GM19239 (cell line): Measurements from ENCODE around the gene PTPRG.
A peak's percentile ranks its signal among the peaks of the same experiment; 100 is the strongest.
"Not testable (repeated sequence)": the region's sequence is repeated elsewhere in the genome, so short reads cannot be mapped to it uniquely, and the experiment has no call there.

ENCODE experiments used
- DNase-seq: peaks from one replicate; pipeline ENCODE4 v3.0.0; 2011; ENCODE audit warnings: low spot score; ENCODE audit not compliant: insufficient read length
- FAIRE-seq: peaks from 2 replicates; lab custom pipeline; 2011; peaks lifted over from hg19 to GRCh38; lab: Jason Lieb, UNC

PTPRG gene

DNA sequence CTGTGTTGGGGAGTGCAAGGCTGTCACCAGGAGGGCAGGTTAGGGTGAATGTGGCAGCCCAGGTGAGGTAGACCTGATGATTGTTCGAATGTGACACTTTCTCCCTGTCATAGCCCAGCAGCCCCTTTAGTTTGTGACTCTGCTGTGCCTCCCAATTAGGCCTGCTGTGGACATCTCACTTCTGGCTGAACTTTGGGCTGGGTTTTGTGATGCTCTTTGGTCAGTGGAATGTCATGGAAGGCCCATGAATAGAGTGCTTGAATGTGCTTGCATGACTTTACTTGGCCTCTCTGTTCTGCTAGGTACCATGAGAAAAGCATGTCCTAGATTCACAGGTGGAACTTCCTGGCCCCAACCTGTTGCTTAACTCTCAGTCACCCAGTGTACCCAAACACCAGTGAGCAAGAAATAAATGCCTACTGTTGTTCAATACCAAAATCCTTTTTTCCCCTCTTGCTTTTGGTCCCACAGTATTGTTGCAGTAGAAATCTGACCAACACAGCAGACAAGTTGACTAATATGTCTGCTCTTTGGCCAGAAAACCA is 249.7 kb downstream of the PTPRG start:
- FAIRE-seq (no peak), DNase-seq (no peak)

DNA sequence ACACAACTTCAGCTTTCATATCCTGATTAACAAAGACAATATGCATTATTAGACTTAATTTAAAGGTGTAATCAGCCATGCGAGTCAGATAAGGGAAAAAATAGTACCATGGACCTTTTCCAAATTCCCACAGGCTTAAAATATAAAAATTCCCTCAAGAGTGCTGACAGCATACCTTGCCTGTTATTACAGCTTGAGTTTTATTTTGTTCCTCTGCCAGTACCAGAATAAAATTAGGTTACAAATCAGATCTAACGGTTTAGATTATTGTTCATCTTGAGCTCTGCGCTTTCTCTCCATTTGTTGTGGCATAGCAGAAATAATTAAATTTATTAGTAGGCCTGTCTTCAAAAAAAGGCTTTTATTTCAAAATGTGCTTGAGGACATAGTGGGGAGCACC is 250.3 kb downstream of the PTPRG start:
- FAIRE-seq (no peak), DNase-seq (no peak)

DNA sequence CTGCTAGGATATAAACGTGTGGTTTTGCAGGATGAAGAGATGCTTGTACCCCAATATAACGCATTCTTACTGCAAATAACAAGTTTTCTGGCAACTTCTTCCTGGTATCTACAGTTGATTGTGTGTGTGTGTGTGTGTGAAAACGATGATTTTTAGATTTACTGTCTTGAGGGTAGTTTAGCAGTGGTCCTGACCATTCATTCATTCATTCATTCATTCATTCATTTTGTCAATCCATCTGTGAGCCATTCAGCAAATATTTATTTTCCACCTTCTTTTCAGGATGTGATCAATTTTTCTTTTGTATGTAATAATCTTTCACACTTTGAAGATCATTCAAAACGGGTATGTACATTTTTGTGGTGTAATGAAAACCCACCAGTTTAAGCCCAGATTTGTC is 250.7 kb downstream of the PTPRG start:
- no peak for FAIRE-seq
- DNase-seq = no peak

DNA sequence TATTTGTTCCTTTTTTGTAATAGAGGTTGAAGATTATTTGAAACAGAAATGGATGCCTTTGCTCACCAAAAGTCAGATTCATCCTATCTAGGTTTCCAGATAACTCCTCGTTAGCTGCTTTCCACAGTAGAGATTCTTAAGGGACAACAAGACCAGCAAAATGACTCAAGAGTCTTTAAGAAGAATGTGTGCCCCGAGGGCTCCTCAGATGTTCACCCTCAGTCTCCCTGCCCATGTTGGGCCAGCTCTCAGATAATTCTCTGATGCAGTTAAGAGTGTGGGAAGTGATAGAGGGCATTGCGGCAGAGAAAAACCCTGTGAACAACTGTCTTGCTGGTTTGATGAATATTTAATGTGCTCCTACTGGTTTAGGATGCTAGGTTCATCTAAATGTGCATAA is 251.1 kb downstream of the PTPRG start:
- no peak for FAIRE-seq
- no peak for DNase-seq

DNA sequence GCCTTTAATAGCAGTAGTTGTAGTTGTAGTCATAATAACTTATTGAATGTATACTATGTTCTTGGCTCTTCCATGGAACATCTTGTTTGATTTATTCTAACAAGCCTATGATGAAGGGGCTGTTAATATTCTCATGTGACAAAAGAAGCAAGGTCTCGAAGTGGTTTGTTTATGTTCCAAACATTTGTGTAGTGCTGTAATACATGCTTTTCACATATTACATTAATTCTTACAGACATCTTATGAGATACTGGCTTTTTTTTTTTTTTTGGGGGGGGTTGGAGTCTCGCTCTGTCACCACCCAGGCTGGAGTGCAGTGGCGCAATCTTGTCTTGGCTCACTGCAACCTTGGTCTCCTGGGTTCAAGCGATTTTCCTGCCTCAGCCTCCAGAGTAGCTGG is 252.3 kb downstream of the PTPRG start:
- FAIRE-seq (no peak), DNase-seq (no peak)

DNA sequence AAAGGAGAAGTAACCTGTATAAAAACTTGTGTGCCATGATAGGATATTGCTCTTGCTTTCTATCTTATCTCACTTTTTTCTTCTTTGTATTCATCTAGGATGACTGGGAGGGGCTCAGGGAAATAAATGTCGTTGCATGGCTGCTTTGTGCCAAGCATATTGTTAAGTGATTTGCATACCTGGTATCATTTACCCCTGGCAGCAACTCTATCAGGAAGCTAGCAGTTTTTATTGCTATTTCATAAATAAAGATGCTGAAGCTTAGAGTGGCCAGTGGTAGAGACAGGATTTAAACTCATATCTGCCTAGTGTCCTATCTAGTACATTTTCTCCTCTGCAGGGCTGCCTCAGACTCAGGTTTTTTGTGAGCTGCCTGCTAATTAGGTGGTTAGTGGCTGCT is 253.3 kb downstream of the PTPRG start:
- FAIRE-seq (no peak), DNase-seq (no peak)

DNA sequence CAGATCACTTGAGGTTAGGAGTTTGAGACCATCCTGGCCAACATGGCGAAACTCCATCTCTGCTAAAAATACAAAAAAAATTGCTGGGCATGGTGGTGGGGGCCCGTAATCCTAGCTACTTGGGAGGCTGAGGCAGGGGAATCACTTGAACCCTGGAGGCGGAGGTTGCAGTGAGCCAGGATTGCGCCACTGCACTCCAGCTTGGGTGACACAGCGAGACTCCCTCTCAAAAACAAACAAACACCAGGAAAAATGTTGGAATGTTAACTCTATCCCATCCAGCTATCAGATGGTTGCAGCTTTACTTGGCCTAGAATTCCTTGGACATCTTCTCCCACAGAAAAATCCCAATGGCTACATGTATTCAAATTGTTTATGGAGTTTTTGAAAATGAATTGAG is 254.9 kb downstream of the PTPRG start:
- not testable (repeated sequence) for FAIRE-seq, DNase-seq

DNA sequence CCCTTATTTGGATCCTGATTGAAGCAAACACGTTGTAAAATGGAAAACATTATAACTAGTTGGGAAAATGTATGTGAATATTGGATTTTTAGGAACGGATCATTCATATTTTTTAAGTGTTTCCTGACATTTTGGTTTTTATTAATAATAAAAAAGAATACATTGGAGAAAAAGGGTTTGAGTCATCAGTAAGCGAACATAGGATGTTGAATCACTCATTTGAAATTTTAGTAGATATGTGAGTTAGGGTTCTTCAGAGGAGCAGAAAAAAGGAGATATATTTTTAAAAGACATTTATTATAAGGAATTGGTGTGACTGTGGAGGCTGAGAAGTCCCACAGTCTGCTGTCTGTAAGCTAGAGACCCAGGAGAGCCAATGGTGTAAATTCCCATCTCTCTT is 258.5 kb downstream of the PTPRG start:
- FAIRE-seq (no peak), DNase-seq (no peak)

DNA sequence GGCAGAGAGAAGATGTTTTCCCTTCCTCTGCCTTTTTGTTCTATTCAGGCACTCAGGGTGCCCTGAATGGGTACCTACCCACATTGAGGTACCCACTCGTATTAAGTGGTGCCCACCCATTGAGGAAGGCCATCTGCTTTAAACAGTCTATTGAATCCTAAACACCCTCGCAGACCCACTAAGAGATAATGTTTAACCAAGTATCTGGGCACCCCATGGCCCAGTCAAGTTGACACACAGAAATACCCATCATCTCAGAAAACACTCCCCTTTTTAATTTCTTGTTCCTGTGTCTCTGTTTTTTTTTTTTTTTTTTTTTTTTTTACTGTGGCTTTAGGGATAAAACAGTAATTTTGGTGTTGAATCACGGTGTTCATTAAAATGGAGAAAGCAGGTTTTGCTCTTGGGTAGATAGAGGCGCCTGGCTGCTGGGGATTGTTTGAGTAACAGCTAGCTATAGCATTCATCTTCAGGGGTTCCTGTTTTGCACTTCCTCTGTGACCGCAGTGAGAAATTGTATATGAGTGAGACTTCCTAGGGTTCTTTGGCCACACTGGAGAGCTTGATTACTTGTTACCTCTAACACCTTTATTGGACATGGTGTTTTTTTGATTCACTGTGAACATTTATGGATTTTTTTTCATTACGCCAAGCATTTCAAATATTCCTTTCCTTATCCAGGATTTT is 259.1 kb downstream of the PTPRG start:
- FAIRE-seq (no peak), DNase-seq (peak; percentile 8)

DNA sequence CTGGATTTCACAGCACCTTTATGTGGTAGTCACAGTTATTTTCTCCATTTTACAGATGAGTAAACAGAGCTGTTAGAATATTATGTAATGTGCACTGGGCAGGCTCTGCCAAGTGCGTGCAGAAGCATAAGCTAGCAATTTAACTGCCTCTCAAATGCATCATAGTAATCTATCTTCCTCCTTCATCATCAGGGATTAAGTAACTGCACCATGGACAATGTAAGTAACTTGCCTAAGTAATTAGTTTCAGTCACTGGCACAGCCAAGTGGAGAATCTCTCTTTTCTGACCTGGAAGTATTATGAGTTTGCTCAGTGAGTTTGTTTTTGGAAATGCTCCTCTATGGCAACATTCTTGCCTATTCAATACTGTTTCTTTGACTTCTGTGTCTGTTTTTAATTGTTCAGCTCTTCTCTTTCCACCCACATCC is 260.5 kb downstream of the PTPRG start:
- DNase-seq = no peak
- no peak for FAIRE-seq

DNA sequence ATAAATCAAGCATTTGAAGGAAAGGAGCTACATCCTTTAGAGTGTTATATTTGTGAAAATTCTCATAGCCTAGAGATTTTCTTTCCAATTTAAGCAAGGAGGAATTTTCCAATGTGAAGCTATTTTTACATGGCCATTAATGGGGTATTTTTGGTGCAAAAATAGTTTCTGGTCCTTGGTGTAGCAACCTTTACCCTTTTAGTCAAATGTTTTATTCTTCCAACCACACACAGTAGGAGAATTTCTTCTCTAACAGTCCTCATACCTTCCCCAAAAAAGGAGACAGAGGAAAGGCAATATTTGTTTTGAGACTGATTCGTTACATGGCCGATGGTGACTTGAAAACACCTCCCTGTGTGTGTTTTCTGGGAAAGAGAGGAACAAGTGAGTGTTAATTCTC is 261.2 kb downstream of the PTPRG start:
- FAIRE-seq (no peak), DNase-seq (no peak)

DNA sequence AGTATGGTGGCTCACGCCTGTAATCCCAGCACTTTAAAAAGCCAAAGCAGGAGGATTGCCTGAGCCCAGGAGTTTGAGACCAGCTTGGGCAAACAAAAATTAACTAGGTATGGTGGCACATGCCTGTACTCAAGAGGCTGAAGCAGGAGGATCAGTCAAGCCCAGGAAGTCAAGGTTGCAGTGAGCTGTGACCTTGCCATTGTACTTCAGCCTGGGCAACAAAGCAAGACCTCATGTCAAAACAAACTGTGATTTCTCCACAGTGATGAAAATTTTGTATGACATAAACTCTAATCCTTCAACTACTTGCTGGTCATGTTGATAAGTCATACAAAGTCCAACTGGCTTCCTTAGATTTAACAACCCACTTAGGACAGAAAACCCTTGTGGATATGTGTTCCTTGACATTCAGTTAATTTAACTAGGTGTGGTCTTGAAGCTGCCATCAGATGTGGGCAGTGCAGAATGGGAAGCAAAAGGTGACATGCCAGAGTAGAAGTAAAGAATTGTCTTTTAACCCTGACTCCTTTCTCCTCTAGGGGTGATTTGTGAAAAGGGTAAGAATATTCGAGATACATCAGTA is 263.3 kb downstream of the PTPRG start:
- DNase-seq = no peak
- no peak for FAIRE-seq

DNA sequence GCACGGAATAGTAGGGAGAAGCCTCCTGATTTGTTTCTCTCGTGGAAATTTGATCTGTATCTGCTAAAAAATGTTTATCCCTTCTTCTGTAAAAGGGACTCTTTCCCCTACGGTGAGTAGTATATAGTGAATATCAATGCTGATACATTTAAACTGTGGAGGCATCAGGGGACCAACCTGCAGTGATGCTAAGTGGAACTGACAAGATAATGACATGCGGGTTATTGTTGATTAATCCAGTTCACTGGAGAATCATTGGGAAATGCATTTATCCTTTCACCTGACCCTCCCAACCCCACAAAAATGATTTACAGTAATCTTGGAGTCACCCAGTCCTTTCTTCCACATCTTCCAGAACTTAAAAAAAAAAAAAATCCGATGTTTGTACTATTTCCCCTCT is 264.8 kb downstream of the PTPRG start:
- DNase-seq (no peak), FAIRE-seq (no peak)

DNA sequence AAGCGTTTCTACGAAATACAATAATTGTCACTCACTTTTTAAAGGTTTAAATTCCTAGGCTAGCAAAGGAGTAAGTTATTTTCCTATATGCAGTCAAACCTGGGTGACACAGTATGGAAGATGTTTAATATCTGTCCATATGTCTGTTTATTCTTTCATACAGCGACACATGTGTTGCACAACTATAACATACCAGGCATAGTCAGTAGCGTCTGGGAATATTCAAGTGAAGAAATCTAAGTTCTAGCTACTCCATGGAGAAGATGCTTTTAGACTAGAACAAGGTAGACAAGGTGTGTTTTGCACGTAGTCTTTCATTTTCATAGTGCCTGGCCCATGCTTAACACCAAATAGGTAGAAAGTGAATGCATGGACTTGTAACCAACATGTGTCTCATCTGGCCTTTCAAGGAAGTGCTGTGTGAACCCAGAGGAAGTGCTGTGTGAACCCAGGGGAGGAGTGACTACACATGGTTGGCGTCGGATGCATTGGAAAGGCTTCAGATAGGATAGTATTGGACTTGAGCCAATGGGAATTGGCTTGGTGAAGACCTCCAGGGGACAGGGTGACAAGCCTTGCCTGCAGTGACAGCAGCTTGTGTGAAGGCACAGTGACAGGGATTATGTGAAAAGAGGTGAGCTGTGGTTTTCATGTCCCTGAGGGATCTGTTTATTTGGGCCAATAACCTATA is 267.0 kb downstream of the PTPRG start:
- FAIRE-seq = no peak
- no peak for DNase-seq

DNA sequence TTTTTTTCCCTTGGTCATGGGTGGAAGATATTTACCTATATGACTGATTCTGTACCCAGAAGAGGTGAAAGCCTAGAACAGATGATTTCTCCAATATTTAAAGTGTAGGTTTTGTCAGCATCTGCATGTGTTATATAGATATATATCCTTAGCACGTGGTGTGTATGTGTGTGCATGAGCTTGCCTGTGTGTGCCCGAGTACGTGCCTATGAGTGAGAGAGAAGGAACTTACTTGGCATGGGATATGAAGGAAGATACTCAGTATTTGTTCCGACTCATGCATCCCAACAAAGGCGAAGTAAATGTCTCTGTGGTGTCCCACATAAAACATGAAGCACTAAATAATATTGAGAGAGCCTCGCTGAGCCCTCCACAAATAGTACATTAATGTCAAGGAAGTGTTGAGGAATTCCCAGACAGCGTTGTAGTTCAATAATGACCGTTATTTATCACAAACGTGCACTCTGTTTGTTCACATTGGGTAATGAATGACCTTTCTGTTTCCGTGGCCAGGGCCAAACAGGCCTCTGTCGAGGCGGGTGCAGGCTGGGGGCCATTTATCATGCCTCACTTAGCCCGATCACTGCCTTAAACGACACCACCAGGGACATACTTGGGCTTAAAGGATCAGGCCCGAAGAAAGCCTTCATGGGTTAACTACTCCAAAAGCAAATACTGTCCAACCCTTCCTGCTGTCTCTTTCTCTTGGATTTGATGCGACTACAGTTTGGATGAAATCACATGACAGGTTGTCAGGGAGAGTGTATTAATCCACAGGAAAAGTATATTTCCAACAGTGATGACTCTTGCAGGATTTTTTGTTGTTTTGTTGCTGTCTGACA is 267.7 kb downstream of the PTPRG start:
- DNase-seq = no peak
- FAIRE-seq = no peak

DNA sequence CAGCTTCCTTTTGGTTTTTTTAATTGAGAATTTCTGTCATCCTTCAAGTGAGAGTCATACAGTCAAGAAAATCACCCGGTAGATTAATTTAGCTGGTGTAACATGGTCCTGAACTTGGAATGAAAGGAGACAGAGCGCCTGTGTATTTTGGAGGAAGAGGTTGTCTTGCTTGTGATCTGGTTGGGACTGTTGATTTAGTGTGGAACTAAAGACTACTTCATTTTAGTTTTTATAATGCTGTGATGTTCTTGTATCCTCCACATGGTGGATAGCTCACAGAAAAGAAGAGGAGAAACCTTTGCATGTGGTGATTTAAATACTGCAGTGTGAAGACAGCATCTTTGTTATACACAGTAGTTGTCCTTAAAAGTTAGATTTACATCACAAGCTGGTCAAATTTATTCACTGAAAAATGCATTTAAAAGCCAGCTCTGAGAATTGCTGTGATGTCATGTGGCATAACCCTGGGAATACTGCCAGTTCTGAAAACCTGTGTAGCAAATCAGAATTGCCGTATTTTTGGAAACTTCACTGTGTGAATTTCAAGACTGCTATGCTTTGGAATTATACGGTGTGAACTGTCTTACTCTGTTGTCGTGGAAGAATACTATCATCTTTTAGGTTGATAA is 268.5 kb downstream of the PTPRG start:
- no peak for FAIRE-seq
- DNase-seq = no peak

DNA sequence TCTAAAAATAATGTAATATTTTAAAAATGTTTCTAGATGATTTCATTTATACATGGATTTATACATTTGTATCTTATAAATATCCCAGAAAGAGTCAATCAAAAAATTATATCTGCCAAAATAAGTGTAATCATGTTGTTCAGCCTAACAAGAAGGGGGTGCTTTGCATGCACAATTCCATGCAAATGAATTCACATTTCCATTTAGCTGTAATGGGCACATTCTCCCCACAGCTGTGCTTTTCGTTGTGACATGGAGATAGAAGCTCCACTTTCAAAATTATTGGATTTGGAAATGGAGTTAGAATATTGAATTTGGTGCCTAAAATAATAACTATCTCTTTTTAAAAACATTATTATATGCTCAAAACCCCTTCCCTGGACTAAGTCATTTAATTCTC is 270.6 kb downstream of the PTPRG start:
- DNase-seq (no peak), FAIRE-seq (no peak)

DNA sequence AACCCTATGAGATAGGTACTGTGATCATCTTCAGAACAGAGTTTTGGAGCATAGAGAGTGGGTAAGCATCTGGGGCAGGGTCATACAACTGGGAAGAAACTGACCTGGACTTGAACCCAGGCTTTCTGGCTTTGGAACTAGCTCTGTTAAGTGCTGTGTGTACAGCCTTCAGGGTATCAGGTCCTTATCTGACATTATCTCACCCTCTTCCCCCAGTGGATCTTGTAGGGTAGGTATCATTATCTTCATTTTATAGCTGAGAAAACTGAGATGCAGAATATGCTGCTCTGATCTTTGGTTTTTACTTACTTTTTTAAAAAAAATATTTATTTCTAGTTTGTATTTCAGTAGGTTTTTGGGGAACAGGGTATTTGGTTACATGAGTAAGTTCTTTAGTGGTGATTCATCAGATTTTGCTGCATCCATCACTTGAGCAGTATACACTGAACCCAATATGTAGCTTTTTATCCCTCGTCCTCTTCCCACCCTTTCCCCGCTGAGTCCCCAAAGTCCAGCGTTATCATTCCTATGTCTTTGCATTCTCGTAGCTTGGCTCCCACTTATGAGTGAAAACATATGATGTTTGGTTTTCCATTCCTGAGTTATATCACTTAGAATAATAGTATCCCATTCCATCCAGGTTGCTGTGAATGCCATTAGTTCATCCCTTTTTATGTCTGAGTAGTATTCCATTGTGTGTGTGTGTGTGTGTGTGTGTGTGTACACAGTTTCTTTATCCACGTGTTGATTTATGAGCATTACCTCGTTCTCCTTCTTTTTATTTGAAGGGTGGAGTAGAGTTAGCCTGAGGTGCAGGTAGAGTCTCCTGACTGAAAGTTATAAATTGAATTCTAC is 271.2 kb downstream of the PTPRG start:
- FAIRE-seq (no peak), DNase-seq (no peak)

DNA sequence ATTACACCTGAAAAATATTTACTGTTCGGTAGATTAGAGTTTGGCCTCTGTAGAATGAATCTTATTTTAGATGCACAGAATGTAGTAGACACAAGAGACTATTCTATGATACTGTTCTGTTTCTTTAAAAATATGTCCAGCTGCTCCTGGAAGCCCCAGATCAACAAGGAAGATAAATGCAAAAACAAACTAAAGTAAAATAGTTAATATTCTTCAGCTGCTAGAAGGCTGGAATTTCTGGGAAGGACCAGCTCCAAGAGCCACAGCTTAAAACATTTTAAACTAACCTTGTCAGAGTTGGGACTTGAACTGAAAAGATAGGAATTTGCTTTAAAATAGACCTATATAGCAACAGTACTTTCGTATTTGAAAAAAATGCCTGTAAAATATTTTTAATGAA is 277.9 kb downstream of the PTPRG start:
- FAIRE-seq (no peak), DNase-seq (no peak)
